ENCODE measurements around the gene GPS1. TPM values are rescaled to one million over a fixed set of nuclear protein-coding genes. Genes with fewer than 3 reads are reported as not detected.

GPS1 gene
- total RNA-seq, 2 experiments from 2014 or later, result 82.7 to 88.6 TPM

DNA sequence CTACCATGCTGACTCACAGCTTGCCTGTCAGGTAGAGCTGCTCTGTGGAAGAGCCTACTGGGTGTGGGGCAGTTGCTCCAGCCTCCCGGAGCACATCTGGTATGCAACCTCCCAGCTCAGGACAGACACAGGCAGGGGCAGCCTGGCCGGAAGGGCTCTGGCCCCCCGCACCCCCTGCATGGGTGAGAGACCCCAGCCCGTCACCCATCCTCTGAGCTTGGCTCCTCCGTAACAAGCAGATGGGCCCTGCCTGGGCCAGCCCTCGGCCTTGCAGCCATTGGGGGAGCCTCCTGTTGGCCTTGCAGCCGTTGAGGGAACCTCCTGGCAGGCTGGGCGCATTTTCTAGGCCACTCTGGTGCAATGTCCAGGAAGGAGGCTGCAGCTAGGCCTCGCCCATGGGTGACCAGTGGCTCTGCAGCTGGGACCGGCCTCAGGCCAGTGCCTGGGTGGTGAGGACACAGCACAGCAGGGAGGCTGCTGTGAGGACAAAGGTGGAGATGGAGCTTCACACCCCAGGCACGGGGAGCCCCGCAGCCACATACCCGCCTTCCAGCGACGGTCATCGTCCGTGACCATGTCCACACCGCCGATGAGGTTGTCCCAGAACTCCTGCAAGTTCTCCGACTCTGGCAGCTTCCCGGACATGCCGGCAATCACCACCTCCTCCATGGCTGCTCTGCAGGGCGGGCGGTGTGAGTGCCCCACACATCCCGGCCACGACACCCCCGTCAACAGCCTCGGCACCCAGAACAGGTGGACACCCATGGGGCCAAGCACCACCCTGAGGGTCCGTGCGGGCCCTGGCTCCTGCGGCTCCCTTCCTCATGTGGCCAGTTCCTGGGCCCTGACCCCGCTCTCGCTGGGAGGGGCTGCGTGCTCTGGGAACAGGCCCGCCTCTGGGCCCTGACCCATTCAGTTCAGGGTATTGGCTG, 44.3 kb downstream of the GPS1 start:
- Mint-ChIP-seq H3K36me3 (ENCODE audit: low read depth) (peaks cover 30% of the 10 kb centered on the region), H3K4me3 (peak overlapping the region; percentile 75), H3K27me3 (no peaks in the 10 kb centered on the region), H3K27ac (no peak overlapping the region), H3K9me3 (no peaks in the 10 kb centered on the region), H3K4me1 (ENCODE audit: low read depth) (peaks cover 15% of the 10 kb centered on the region)
- ATAC-seq, result no peak
- CTCF ChIA-PET, result interaction anchor here (0.9 to 1.2 kb wide), 3 partner anchors 10 to 137 kb away, joined by 3 read pairs; no protein-coding TSS in a partner anchor
- POLR2A ChIA-PET, result interaction anchor here (0.6 to 4.3 kb wide), 12 partner anchors 8 to 179 kb away, joined by 3 to 16 read pairs (median 4); partner anchors contain the start of gene DUS1L
- no peak for DNase-seq
- TF ChIP-seq, protein P1, sequence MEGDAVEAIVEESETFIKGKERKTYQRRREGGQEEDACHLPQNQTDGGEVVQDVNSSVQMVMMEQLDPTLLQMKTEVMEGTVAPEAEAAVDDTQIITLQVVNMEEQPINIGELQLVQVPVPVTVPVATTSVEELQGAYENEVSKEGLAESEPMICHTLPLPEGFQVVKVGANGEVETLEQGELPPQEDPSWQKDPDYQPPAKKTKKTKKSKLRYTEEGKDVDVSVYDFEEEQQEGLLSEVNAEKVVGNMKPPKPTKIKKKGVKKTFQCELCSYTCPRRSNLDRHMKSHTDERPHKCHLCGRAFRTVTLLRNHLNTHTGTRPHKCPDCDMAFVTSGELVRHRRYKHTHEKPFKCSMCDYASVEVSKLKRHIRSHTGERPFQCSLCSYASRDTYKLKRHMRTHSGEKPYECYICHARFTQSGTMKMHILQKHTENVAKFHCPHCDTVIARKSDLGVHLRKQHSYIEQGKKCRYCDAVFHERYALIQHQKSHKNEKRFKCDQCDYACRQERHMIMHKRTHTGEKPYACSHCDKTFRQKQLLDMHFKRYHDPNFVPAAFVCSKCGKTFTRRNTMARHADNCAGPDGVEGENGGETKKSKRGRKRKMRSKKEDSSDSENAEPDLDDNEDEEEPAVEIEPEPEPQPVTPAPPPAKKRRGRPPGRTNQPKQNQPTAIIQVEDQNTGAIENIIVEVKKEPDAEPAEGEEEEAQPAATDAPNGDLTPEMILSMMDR (IDR thresholded peaks at IDR 0.05), result no peak
- intact Hi-C loops (cut with micrococcal nuclease), result no loop called here

DNA sequence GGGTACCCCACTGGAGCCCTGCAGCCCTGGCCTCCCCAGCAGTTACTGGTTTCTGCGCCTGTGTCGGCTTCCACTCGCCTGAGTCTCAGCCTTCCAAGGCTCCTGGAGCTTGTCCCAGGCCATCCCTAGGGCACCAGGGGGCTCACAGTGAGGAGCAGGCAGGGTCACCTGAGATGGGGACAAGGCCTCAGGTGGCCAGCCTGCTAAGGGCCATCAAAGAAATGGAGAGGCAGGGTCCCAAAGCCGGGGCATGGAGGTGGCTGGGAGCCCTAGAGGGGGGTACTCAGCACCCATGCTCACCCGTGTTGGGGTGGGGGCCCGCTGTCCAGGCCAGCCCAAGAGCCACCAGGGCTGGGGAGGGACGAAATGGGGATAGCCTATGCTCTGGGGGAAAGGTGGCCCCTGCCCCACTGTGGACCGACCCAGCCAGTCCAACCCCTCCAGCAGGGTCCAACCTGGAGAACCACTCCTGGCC, 45.0 kb downstream of the GPS1 start:
- intact Hi-C loops (cut with micrococcal nuclease), result no loop called here
- Mint-ChIP-seq H3K27ac (no peak overlapping the region), H3K9me3 (no peaks in the 10 kb centered on the region), H3K27me3 (no peaks in the 10 kb centered on the region), H3K36me3 (ENCODE audit: low read depth) (peaks cover 29% of the 10 kb centered on the region), H3K4me1 (ENCODE audit: low read depth) (peaks cover 16% of the 10 kb centered on the region), H3K4me3 (peak overlapping the region; percentile 75)
- TF ChIP-seq, protein P1 (IDR thresholded peaks at IDR 0.05), result no peak
- CTCF ChIA-PET, result no interaction called here
- POLR2A ChIA-PET, result interaction anchor here (1.0 to 4.3 kb wide), 9 partner anchors 8 to 46 kb away, joined by 3 to 16 read pairs (median 5); partner anchors contain the start of gene DUS1L
- DNase-seq (no peak), ATAC-seq (no peak)

DNA sequence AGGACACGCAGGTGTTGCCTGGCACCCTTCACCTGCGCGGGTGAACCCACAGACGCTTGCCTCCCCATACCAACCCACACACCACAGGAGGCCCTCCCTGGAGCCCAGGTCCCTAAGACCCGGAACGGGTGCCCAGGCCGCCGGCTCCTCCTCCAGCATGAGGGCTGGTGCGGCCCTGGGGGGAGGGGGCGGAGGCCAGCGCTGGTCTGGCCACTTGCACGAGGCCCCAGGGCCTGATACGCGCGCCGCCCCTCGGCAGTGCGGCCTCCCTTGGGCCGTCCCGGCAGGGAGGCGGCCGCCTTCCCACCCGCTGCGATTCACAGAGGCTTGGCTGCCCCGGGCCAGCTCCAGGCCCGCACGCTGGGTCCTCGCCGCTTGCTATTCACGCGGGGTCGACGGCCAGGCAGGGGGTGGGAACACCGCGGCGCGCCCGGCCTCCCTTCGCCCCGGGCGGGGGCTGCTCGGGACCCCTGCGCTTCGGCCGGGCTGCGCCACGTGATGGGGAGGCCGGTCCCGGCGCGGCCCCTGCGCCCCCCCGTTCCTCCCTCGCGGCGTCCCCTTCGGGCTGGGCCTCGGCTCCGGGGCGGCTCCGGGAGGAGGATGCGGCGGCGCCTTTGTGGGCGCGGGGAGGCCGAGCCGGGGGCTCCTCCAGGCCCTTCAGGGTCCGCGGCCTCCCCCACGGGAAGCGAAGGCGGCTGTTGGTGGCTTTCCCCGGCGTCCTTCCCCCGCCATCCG, 45.7 kb downstream of the GPS1 start:
- Mint-ChIP-seq H3K27ac (no peak overlapping the region), H3K4me1 (ENCODE audit: low read depth) (peaks cover 16% of the 10 kb centered on the region), H3K27me3 (no peaks in the 10 kb centered on the region), H3K9me3 (no peaks in the 10 kb centered on the region), H3K36me3 (ENCODE audit: low read depth) (peaks cover 27% of the 10 kb centered on the region), H3K4me3 (peak overlapping the region; percentile 75)
- ChIA-PET CTCF (interaction anchor here (1.5 kb wide), 1 partner anchor 67 kb away, joined by 10 read pairs; no protein-coding TSS in a partner anchor), POLR2A (interaction anchor here (1.0 to 4.3 kb wide), 9 partner anchors 9 to 170 kb away, joined by 3 to 16 read pairs (median 5); partner anchors contain the start of genes DUS1L and MAFG)
- DNase-seq (peak; percentile 36), ATAC-seq (no peak)
- TF ChIP-seq, protein P1 (IDR thresholded peaks at IDR 0.05), result no peak
- intact Hi-C loops (cut with micrococcal nuclease), result no loop called here

GRCh38 chr17:82097919-82098168, 46.1 kb downstream of the GPS1 start:
- Mint-ChIP-seq H3K4me3 (peak overlapping the region; percentile 68), H3K27ac (no peak overlapping the region), H3K36me3 (ENCODE audit: low read depth) (peaks cover 27% of the 10 kb centered on the region), H3K4me1 (ENCODE audit: low read depth) (peaks cover 16% of the 10 kb centered on the region), H3K27me3 (no peaks in the 10 kb centered on the region), H3K9me3 (no peaks in the 10 kb centered on the region)
- ATAC-seq (no peak), DNase-seq (peak; percentile 32)
- POLR2A ChIA-PET, result interaction anchor here (1.0 to 4.3 kb wide), 6 partner anchors 9 to 170 kb away, joined by 3 to 16 read pairs (median 8); partner anchors contain the start of genes DUS1L and MAFG
- CTCF ChIA-PET, result interaction anchor here (1.2 to 1.7 kb wide), 3 partner anchors 8 to 68 kb away, joined by 3 to 10 read pairs (median 4); no protein-coding TSS in a partner anchor
- TF ChIP-seq, protein P1 (IDR thresholded peaks at IDR 0.05), result peak; percentile 26
- intact Hi-C loops (cut with micrococcal nuclease), result no loop called here
